Germinal center (tissue), 1 donor: ENCODE measurements around the gene RASSF4.

ENCODE experiments used
- DNase-seq: peaks from one replicate; pipeline ENCODE4 v3.0.0; 2012; ENCODE audit warnings: mixed read lengths, low spot score

Gene RASSF4

GRCh38 chr10:44959247-44960087 lies at the start of gene RASSF4:
RASSF4 (plus strand) TSS chr10:44959802; CDS start chr10:44970203, 10,401 bp downstream.
- DNase-seq, result peak; percentile 97

GRCh38 chr10:44909910-44910309 lies 49.7 kb upstream of the RASSF4 start:
- no peak for DNase-seq

- DNase-seq, result no peak
Observed at GRCh38 chr10:44910602-44911001, 49.0 kb upstream of the RASSF4 start.

GRCh38 chr10:44911081-44911540 lies 48.5 kb upstream of the RASSF4 start, which contains the start of gene TMEM72:
TMEM72 (plus strand) TSS chr10:44911337; CDS start chr10:44911513, 176 bp downstream.
- DNase-seq, result no peak

- DNase-seq, result no peak
Observed at GRCh38 chr10:44911951-44912350, 47.7 kb upstream of the RASSF4 start.

GRCh38 chr10:44913350-44914081 lies 46.1 kb upstream of the RASSF4 start:
- DNase-seq, result no peak

GRCh38 chr10:44914891-44915290 lies 44.7 kb upstream of the RASSF4 start:
- no peak for DNase-seq

GRCh38 chr10:44916429-44916828 lies 43.2 kb upstream of the RASSF4 start:
- DNase-seq, result no peak

- no peak for DNase-seq
Observed at GRCh38 chr10:44917848-44918247, 41.8 kb upstream of the RASSF4 start.

GRCh38 chr10:44920252-44920651 lies 39.4 kb upstream of the RASSF4 start:
- DNase-seq, result no peak

GRCh38 chr10:44921061-44921460 lies 38.5 kb upstream of the RASSF4 start:
- no peak for DNase-seq

GRCh38 chr10:44921506-44921905 lies 38.1 kb upstream of the RASSF4 start:
- no peak for DNase-seq

GRCh38 chr10:44922021-44922420 lies 37.6 kb upstream of the RASSF4 start:
- DNase-seq, result no peak

GRCh38 chr10:44922796-44923545 lies 36.6 kb upstream of the RASSF4 start:
- no peak for DNase-seq

GRCh38 chr10:44923611-44924010 lies 36.0 kb upstream of the RASSF4 start:
- DNase-seq, result no peak

- DNase-seq, result no peak
Observed at GRCh38 chr10:44924261-44925040, 35.2 kb upstream of the RASSF4 start.

- DNase-seq, result no peak
Observed at GRCh38 chr10:44925224-44925623, 34.4 kb upstream of the RASSF4 start.

GRCh38 chr10:44925811-44926750 lies 33.5 kb upstream of the RASSF4 start:
- no peak for DNase-seq

GRCh38 chr10:44926751-44927351 lies 32.8 kb upstream of the RASSF4 start:
- no peak for DNase-seq

- DNase-seq, result no peak
Observed at GRCh38 chr10:44927352-44927751, 32.2 kb upstream of the RASSF4 start.
